SJCRH30 (cell line): Measurements from ENCODE around the gene SEC14L1. TPM values are rescaled to one million over a fixed set of nuclear protein-coding genes. Genes with fewer than 3 reads are reported as not detected.
"Not testable (repeated sequence)": the region's sequence is repeated elsewhere in the genome, so short reads cannot be mapped to it uniquely, and the experiment has no call there.

Source experiments
- DNase-seq, 2 experiments: peaks; one replicate each; pipeline ENCODE4 v3.0.0-alpha.2; 2015 to 2020
- H3K27ac ChIP-seq: fragments of 250-450 bp; sonication (Bioruptor Pico); 2 replicates; pipeline ENCODE4 v1.5.1; 2020; ENCODE audit warnings: mild to moderate bottlenecking, moderate library complexity
- H3K27me3 ChIP-seq: fragments of 250-450 bp; sonication (Bioruptor Pico); 2 replicates; pipeline ENCODE4 v1.5.1; 2020; ENCODE audit warnings: mild to moderate bottlenecking, moderate library complexity
- H3K36me3 ChIP-seq: fragments of 250-450 bp; sonication (Bioruptor Pico); 2 replicates; pipeline ENCODE4 v1.5.1; 2020; ENCODE audit warnings: mild to moderate bottlenecking, moderate library complexity
- H3K4me1 ChIP-seq: fragments of 250-450 bp; sonication (Bioruptor Pico); 2 replicates; pipeline ENCODE4 v1.5.1; 2020; ENCODE audit warnings: mild to moderate bottlenecking, moderate library complexity
- H3K4me3 ChIP-seq: fragments of 250-450 bp; sonication (Bioruptor Pico); 2 replicates; pipeline ENCODE4 v1.5.1; 2020; ENCODE audit warnings: mild to moderate bottlenecking, moderate library complexity
- H3K9me3 ChIP-seq: fragments of 250-450 bp; sonication (Bioruptor Pico); replicated peaks from 2 replicates; pipeline ENCODE4 v1.5.1; 2020; ENCODE audit warnings: mild to moderate bottlenecking, moderate library complexity
- total RNA-seq: library from RNA; depleted of rRNA; stranded (reverse); fragments of >200 nt; shearing (Covaris generic); gene quantifications from 2 replicates; pipeline ENCODE4 v1.2.3, GENCODE V29; 2014; rRNA removed

The SEC14L1 gene
- total RNA-seq = 40.7 and 50.0 TPM in 2 replicates

DNA sequence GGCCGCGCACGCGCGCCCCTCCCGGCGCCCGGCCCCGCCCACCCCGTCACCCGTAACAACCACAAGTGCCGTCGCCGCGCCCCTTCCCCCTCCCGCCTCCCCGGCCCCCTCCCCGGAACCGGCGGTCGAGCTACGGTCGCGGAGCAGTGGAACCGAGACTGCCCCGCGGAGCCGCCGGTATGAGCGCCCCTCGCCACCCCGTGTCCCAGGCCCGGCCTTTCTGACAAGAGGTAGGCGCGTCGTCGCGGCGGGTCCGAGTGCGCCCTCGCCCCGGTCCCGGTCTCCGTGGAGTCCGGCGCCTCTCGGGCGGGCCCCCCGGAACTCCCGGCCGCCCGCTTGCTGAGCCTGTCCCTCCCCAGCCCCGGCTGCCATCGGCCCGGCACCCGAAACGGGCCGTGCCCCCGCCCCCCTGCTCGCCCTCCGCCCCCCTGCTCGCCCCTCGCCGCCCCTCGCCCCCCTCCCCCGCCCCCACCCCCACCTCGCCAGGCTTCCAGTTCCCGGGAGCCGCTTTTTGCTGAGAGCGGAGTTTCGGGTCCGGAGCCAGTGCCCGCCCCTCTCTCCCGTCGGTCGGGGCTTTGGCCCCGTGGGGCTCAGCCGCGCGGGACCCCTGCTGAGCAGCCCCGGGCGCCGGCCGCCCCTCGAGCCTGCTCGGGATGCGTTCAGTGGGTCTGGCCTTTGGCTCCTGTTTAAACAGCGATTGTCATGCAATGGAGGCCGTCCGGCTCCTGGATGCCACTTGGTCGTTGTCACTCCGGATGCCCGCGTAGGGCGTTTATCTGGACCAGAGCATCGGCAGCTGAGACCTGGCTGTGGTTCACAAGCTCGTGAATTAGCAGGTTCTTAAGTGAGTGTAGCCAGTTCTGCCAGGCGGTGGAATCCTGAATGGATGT, at the start of gene SEC14L1:
TSS of gene SEC14L1 (plus strand) at position 92 of the 890 bp plus-strand sequence. CDS start 2,628 bp downstream, outside the sequence.
- peaks cover 15% of the 10 kb centered on the region for H3K9me3 ChIP-seq
- peak; percentile 71 to 75 for DNase-seq
- peaks cover 23% of the 10 kb centered on the region for H3K4me1 ChIP-seq
- H3K4me3 ChIP-seq = peak within 1 kb of the TSS; percentile 89
- H3K27ac ChIP-seq = peak within 1 kb of the TSS; percentile 85
- H3K36me3 ChIP-seq = peaks cover 17% of the 10 kb centered on the region
- no peaks in the 10 kb centered on the region for H3K27me3 ChIP-seq

DNA sequence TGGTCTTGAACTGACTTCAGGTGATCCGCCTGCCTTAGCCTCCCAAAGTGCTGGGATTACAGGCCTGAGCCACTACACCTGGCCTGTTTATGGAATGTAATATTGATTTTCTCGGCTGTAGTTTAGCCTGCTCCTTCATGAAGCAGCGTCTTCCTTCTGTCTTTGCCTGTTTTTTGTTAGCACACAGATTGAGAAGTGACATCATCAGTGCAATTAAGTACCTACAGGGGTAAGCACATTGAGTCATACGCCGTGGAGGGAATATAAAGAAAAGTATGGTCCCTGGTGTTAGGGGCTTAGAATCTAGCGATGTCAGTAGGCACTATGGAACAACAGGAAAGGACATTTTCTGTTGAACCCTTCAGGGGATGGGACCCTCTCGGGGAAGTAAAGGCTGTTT, 48.7 kb upstream of the SEC14L1 start:
- no peak overlapping the region for H3K4me3 ChIP-seq
- no peak overlapping the region for H3K27ac ChIP-seq
- H3K4me1 ChIP-seq = 0 out of 2 replicates have a peak, but pooled peaks cover 2% of the 10 kb centered on the region
- peaks cover 44% of the 10 kb centered on the region for H3K36me3 ChIP-seq
- no peak for DNase-seq
- no peaks in the 10 kb centered on the region for H3K9me3 ChIP-seq
- no peaks in the 10 kb centered on the region for H3K27me3 ChIP-seq

DNA sequence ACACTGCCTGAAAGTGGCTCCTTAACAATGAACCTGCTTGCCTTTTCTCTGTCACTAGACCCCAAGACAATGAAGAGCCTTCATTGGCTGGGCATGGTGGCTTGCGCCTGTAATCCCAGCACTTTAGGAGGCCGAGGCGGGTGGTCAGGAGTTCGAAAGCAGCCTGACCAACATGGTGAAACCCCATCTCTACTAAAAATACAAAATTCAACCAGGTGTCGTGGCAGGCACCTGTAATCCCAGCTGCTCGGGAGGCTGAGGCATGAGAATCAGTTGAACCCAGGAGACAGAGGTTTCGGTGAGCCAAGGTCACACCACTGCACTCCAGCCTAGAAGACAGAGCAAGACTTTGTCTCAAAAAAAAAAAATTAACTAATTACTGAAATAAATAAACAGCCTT, 45.3 kb upstream of the SEC14L1 start:
- Histone ChIP-seq H3K36me3 (peaks cover 50% of the 10 kb centered on the region), H3K27ac (no peak overlapping the region), H3K9me3 (no peaks in the 10 kb centered on the region), H3K4me1 (no peaks in the 10 kb centered on the region), H3K27me3 (no peaks in the 10 kb centered on the region), H3K4me3 (no peak overlapping the region)
- no peak for DNase-seq

DNA sequence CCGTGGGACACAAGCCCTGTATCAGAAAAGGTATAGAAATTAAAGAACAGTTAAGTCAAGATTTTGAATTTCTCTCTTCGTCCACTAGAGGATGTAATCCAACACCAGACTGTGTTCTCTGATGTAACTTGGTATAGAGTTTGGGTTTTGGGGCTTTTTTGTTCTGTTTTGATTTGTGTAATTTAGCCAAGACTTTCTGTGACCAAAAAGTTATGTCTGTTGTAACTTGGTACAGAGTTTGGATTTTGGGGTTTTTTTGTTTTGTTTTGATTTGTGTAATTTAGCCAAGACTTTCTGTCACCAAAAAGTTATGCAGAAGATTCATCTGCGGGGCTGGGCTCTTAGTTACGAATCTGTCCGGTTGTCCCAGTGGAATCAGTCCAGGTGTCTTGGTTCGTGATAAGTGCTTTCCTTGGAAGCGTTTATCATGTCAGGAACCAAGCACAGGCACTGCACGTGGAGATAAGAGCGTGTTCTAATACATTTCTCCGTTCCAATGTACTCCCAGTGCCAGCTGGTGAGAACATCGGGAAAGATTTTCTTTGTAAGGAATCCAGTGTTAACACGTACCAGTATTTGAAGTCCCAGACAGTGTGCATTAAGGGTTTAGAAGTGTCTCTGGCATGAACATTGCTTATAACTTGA, 44.1 kb upstream of the SEC14L1 start:
- Histone ChIP-seq H3K4me1 (no peaks in the 10 kb centered on the region), H3K4me3 (no peak overlapping the region), H3K27ac (no peak overlapping the region), H3K9me3 (no peaks in the 10 kb centered on the region), H3K27me3 (no peaks in the 10 kb centered on the region), H3K36me3 (peaks cover 46% of the 10 kb centered on the region)
- peak in 1 of 2 experiments; percentile 37 for DNase-seq

DNA sequence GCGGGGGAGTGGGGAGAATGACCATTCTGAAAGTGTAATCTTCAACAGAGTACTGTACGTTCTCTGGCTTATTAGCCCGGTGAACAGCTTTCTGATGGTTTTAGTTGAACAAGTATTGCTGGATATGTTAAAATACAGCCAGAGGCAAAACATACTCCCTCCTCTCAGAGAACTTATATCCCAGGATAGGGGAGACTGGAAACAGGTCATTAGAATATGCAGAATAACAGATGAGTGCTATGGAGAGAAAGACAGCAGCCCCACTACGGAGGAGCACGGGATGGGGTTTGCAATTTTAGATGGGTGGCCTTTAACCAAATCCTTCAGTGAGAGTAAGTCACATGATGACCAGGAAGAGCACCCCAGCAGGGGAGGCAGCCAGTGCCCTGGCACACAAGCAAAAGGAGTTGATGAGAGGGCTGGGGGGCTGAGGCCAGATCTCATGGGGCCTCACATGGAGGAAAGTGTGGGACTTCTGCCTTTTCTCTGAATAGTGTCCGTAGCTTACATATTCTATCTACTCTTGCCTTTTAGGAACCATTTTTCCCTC, 43.1 kb upstream of the SEC14L1 start:
- H3K9me3 ChIP-seq = no peaks in the 10 kb centered on the region
- H3K4me3 ChIP-seq = no peak overlapping the region
- DNase-seq = no peak
- no peaks in the 10 kb centered on the region for H3K27me3 ChIP-seq
- H3K36me3 ChIP-seq = peaks cover 40% of the 10 kb centered on the region
- no peaks in the 10 kb centered on the region for H3K4me1 ChIP-seq
- H3K27ac ChIP-seq = no peak overlapping the region

DNA sequence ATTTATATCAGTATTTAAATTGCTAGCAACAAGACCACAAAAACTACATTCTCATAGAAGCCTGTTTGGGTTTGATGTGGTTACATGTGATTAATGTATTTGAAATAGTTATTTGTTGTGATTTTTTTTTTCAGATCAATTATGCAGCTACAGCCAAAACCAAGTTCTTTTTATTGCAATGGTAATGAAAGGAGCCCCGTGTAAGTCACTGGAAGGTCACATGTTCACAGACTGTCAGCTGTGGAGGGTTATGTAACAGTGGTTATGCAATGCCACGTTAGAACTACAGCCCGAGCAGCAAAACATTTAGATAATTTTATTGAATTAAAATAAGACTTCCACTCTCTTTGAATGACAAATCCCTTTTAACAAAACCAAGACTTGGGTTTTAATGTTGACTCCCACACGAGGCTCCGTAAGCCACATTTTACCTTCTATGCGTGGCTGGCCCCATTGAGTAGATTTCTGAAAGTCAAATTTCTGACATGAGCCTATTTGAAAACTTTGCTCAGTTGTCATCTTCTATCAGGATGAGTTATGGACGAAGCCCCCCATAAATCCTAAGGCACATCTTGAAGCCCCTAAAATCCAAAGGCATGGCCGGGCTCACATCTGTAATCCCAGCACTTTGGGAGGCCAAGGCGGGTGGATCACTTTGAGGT, 41.8 kb upstream of the SEC14L1 start:
- 0 out of 2 replicates have a peak, but pooled peaks cover 2% of the 10 kb centered on the region for H3K4me1 ChIP-seq
- no peaks in the 10 kb centered on the region for H3K27me3 ChIP-seq
- no peak for DNase-seq
- no peak overlapping the region for H3K27ac ChIP-seq
- H3K9me3 ChIP-seq = no peaks in the 10 kb centered on the region
- H3K36me3 ChIP-seq = peaks cover 29% of the 10 kb centered on the region
- no peak overlapping the region for H3K4me3 ChIP-seq

DNA sequence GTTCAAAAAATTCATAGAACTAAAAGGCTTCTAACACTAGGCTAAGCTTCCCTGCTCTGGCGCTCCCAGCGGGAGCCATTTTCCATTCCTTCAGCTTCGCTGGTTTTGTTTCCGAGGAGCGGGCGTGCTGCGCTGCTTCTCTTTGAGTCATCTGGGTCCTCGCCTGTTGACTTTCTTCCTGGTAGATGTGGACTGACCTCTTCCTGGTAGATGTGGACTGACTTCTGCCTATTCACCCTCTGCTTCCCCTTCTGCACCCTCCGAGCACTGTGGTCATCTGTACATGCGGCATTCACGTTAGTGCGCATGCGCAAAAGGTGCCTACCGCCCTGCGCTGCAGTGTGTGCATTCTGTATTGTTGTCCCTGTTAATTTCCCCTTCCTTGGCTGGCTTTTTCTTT, 40.8 kb upstream of the SEC14L1 start:
- H3K36me3 ChIP-seq = peaks cover 19% of the 10 kb centered on the region
- no peaks in the 10 kb centered on the region for H3K27me3 ChIP-seq
- no peak overlapping the region for H3K4me3 ChIP-seq
- H3K4me1 ChIP-seq = 0 out of 2 replicates have a peak, but pooled peaks cover 2% of the 10 kb centered on the region
- no peaks in the 10 kb centered on the region for H3K9me3 ChIP-seq
- no peak for DNase-seq
- H3K27ac ChIP-seq = no peak overlapping the region

DNA sequence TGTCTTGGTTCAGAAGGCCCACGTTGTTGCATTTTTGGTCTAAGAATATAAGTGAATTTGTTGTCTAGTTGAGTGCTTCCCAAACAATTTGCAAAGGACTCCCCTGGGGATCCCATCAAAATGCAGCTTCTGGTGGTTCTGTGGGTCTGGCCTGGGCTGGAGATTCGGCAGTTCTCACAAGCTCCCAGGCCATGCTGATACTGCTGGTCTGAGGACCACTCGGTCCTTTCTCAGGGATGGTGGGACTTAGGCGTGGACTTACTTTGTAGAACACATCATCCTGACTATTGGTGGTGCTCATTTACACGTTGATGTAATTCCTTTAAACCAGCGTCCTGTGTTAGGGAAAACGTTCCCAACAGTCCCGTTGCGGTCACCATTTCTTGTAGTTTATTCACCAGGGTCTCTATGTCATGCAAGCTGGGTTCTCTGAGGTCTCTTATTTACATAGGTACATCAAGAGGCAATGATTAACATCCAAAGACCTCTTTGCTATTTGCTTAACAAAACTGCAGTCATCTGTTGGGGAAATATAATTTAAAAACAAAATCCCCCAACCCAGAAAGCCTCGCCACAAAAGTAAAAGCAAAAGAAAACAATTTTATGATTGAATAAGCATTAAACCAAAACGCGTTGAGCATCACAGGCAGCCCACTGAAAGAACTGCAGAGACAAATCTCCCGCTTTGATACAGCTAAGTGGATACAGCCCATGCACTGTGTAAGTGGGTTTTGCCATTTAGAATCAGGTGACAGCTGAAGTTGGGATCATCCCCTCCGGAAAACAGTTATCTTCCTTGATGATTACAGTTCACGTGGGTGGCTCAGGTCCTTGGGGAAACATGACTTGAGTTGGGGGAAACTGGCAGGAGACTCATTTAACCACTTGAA, 39.0 kb upstream of the SEC14L1 start:
- Histone ChIP-seq H3K27ac (no peak overlapping the region), H3K27me3 (no peaks in the 10 kb centered on the region), H3K9me3 (no peaks in the 10 kb centered on the region), H3K4me3 (no peak overlapping the region), H3K36me3 (peaks cover 9% of the 10 kb centered on the region), H3K4me1 (0 out of 2 replicates have a peak, but pooled peaks cover 2% of the 10 kb centered on the region)
- DNase-seq = no peak

DNA sequence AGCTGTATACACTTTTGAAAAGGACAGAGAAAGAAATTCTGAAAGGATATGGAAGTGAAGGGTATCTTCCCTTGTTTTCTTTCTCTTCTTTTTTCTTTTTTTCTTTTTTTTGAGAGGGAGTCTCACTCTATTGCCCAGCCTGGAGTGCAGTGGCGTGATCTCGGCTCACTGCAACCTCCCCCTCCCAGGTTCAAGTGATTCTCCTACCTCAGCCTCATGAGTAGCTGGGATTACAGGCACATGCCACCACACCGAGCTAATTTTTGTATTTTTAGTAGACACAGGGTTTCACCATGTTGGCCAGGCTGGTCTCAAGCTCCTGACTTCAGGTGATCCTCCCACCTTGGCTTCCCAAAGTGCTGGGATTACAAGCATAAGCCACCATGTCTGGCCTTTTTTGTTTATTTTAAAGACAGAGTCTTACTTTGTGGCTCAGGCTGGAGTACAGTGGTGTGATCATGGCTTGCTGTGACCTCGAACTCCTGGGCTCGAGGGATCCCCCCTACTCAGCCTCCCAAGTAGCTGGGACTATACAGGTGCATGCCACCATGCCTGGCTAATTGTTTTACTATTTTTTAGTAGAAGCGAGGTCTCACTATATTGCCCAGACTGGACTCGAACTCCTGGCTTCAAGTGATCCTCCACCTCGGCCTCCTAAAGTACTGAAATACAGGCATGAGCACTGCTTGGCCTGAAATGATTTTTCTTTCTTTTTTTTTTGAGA, 38.2 kb upstream of the SEC14L1 start:
- H3K4me3 ChIP-seq, H3K4me1 ChIP-seq, H3K27ac ChIP-seq, DNase-seq, H3K27me3 ChIP-seq, H3K9me3 ChIP-seq, H3K36me3 ChIP-seq: not testable (repeated sequence)

DNA sequence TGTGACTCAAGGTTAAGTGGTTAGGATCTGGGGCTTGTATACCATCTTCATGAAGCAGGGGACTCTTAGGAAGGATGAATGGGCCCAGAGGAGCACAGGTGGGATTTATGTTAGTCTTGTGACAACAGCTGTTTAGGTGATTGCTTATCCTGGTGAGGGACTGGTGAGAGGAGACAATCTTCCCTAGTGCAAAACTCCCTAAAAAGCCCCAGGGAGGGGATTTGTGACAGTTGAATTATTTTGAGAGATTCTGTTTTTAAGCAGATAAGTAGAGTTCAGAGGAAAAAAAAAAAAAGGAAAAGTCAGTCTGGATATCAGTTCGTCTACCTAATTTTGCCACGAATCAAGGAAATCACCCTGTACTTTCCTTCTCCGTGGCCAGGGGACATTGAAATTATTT, 35.1 kb upstream of the SEC14L1 start:
- Histone ChIP-seq H3K27ac (no peak overlapping the region), H3K36me3 (no peaks in the 10 kb centered on the region), H3K9me3 (no peaks in the 10 kb centered on the region), H3K27me3 (no peaks in the 10 kb centered on the region), H3K4me3 (no peak overlapping the region), H3K4me1 (peaks cover 9% of the 10 kb centered on the region; the same call in 1 of the 2 replicates)
- no peak for DNase-seq

DNA sequence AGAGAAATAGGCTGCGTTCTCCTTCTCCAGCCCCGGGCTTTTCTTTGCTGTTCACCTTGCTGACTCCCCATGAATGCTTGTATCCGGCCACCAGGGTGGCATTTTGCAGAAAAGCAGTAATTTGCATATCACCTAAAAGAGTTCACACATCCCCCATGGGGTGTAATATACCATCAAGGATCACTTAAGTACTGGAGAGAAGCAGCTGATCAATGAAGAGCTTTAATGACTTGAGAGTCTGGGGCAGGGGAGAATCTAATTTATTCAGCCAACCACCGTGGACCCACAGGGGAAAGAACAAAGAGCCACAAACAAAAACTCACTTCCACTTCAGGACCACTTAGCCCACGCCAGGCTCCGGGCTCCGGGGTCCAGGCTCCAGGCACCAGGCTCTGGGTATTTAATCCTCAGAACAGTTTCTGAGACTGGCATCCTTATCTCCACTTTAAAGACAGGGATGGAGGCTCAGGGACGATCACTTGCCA, 33.9 kb upstream of the SEC14L1 start:
- no peaks in the 10 kb centered on the region for H3K27me3 ChIP-seq
- H3K36me3 ChIP-seq = no peaks in the 10 kb centered on the region
- DNase-seq = no peak
- H3K4me3 ChIP-seq = no peak overlapping the region
- no peaks in the 10 kb centered on the region for H3K9me3 ChIP-seq
- no peak overlapping the region for H3K27ac ChIP-seq
- H3K4me1 ChIP-seq = peaks cover 9% of the 10 kb centered on the region; the same call in 1 of the 2 replicates

DNA sequence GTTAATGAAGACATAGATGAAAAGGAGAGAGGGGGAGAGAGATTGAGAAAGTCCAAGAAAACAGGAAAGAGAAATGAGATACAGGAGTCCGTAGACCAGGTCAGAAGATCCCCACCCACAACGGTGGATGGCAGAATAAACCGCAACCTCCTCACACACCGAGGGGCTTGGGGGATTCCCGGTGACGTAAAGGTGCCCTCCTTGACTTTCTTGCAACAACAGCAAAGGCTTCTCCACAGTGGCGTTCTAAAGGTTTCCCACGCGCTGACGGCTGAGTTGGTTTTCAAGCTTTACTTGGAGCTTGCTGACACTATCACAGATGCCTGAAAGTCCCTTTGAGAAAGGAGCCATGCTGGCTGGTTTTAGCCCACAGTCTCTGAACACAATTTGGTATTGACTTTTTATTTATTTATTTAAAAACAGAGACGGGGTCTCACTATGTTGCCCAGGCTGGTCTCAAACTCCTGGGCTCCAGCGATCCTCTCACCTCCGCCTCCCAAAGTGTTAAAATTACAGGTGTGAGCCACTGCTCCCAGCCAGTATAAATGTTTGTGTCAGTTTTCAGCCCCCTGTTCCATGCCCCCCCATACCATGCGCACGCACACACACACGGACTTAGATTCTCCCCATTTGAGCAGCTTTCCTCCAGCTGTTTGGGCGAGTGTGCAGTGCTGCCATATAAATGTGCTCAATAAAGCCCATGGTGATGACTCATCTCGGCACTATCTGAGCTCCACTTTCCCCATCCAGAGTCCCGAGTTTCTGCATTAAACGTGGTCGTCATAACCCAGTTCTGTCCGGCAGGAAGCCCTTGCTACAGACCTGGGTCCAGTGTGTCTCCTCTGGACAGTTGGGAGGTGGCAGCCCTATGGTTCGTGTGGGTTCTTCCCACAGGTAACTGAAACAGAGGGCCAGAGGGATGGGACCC, 33.0 kb upstream of the SEC14L1 start:
- Histone ChIP-seq H3K27ac (no peak overlapping the region), H3K4me3 (no peak overlapping the region), H3K36me3 (no peaks in the 10 kb centered on the region), H3K4me1 (peaks cover 9% of the 10 kb centered on the region; the same call in 1 of the 2 replicates), H3K9me3 (no peaks in the 10 kb centered on the region), H3K27me3 (no peaks in the 10 kb centered on the region)
- DNase-seq = peak in 1 of 2 experiments; percentile 23
